RWPE2 (cell line): ENCODE measurements around the gene SHPK.

Experiments
- ATAC-seq: fragments of 200-7000 bp; cut with Tn5 transposase; 3 replicates; pipeline ENCODE4 v1.9.1; 2021; ENCODE audit warnings: low read depth
- DNase-seq: peaks from one replicate; pipeline ENCODE4 v3.0.0-alpha.2; 2020; ENCODE audit warnings: low spot score
- H3K27ac ChIP-seq: fragments of 450-650 bp; 2 replicates; pipeline ENCODE4 v1.5.1; 2017; ENCODE audit warnings: mild to moderate bottlenecking; ENCODE audit not compliant: poor library complexity, severe bottlenecking
- H3K27me3 ChIP-seq: fragments of 250-450 bp; sonication (Bioruptor Pico); 2 replicates; pipeline ENCODE4 v1.5.1; 2021; ENCODE audit warnings: mild to moderate bottlenecking, moderate library complexity; ENCODE audit not compliant: insufficient read depth, poor library complexity, severe bottlenecking
- H3K36me3 ChIP-seq: fragments of 250-450 bp; sonication (Bioruptor Pico); 2 replicates; pipeline ENCODE4 v1.5.1; 2020; ENCODE audit warnings: low read depth, mild to moderate bottlenecking, moderate library complexity
- H3K4me1 ChIP-seq: fragments of 250-450 bp; sonication (Bioruptor Pico); 2 replicates; pipeline ENCODE4 v1.5.1; 2021; ENCODE audit warnings: mild to moderate bottlenecking, moderate library complexity; ENCODE audit not compliant: insufficient read depth, poor library complexity, severe bottlenecking
- H3K4me3 ChIP-seq: fragments of 250-450 bp; sonication (Bioruptor Pico); 2 replicates; pipeline ENCODE4 v1.5.1; 2021; ENCODE audit warnings: mild to moderate bottlenecking, moderate library complexity; ENCODE audit not compliant: severe bottlenecking
- H3K9me3 ChIP-seq: fragments of 250-450 bp; sonication (Bioruptor Pico); 2 replicates; pipeline ENCODE4 v1.5.1; 2021; ENCODE audit warnings: mild to moderate bottlenecking, moderate library complexity; ENCODE audit not compliant: severe bottlenecking
- CTCF ChIP-seq: fragments of 450-650 bp; IDR thresholded peaks from one replicate; pipeline ENCODE4 v1.5.1; 2017; ENCODE audit warnings: mild to moderate bottlenecking, moderate library complexity; ENCODE audit not compliant: poor library complexity, severe bottlenecking

The SHPK gene

GRCh38 chr17:3559270-3559645 is 76.8 kb downstream of the SHPK start:
- no peaks in the 10 kb centered on the region for H3K36me3 ChIP-seq
- H3K4me1 ChIP-seq = peaks cover 21% of the 10 kb centered on the region
- DNase-seq (no peak), ATAC-seq (no peak)
- H3K27ac ChIP-seq = peak overlapping the region; percentile 69
- no peaks in the 10 kb centered on the region for H3K9me3 ChIP-seq
- H3K4me3 ChIP-seq = no peak overlapping the region
- TF ChIP-seq CTCF = no peak
- H3K27me3 ChIP-seq = no peaks in the 10 kb centered on the region

DNA sequence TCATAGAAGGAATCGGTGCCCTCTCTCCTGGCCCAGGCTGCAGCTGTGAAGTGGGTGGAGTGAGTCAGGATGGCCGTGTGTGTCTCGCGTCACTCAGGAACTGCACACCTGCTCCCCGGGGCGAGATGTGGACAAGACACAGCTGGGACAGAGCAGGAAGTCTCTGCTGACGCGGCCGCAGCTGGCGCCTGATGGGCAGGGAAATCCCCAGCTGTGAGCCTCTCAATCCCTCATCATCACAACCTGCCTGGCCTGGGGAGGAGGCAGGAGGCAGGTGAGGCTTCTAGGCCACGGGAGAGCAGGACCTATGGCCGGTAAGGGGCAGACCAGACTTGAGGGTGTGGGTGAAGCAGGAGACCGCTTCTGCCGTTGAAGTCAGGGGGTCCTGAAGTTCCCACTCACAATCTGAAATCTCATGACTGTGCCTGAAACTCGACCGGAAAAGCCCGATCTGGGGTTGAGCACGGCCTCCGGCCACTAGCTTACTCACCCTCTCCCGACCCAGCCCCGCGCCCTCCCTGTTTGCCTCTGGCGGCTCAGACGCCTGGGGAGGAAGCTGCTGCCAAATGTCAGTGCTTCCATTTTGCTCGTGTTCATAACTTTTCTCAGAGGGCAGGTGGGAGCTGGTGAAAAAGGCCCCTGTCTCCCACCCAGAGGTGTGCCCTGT is 77.3 kb downstream of the SHPK start:
- no peaks in the 10 kb centered on the region for H3K9me3 ChIP-seq
- no peak for TF ChIP-seq CTCF
- no peaks in the 10 kb centered on the region for H3K36me3 ChIP-seq
- H3K4me1 ChIP-seq = peaks cover 21% of the 10 kb centered on the region
- ATAC-seq (peak; percentile 91), DNase-seq (peak; percentile 86)
- peak overlapping the region; percentile 69 for H3K27ac ChIP-seq
- H3K27me3 ChIP-seq = no peaks in the 10 kb centered on the region
- H3K4me3 ChIP-seq = no peak overlapping the region
